Adipocyte (in vitro differentiated cells): ENCODE measurements around the gene FAH.

ENCODE experiments used
- DNase-seq: peaks from one replicate; pipeline ENCODE4 v3.0.0-alpha.2; 2015; ENCODE audit warnings: low read depth
- H3K27me3 ChIP-seq: replicated peaks from 2 replicates; pipeline ENCODE4 v1.7.0; 2013; ENCODE audit warnings: mild to moderate bottlenecking, low read length, moderate library complexity; ENCODE audit not compliant: control insufficient read depth, insufficient read depth
- H3K36me3 ChIP-seq: 2 replicates; pipeline ENCODE4 v1.7.0; 2013; ENCODE audit warnings: low read length, mild to moderate bottlenecking, moderate library complexity; ENCODE audit not compliant: control insufficient read depth, insufficient read depth, severe bottlenecking
- H3K4me1 ChIP-seq: 2 replicates; pipeline ENCODE4 v1.7.0; 2013; ENCODE audit warnings: mild to moderate bottlenecking, low read length, moderate library complexity; ENCODE audit not compliant: control insufficient read depth, insufficient read depth
- H3K4me3 ChIP-seq: 2 replicates; pipeline ENCODE4 v1.7.0; 2013; ENCODE audit warnings: mild to moderate bottlenecking, low read length, moderate library complexity
- H3K9ac ChIP-seq: 2 replicates; pipeline ENCODE4 v1.7.0; 2013; ENCODE audit warnings: mild to moderate bottlenecking, low read length, moderate library complexity
- H3K9me3 ChIP-seq: 2 replicates; pipeline ENCODE4 v1.7.0; 2013; ENCODE audit warnings: mild to moderate bottlenecking, low read length, moderate library complexity; ENCODE audit not compliant: control insufficient read depth

The FAH gene

DNA sequence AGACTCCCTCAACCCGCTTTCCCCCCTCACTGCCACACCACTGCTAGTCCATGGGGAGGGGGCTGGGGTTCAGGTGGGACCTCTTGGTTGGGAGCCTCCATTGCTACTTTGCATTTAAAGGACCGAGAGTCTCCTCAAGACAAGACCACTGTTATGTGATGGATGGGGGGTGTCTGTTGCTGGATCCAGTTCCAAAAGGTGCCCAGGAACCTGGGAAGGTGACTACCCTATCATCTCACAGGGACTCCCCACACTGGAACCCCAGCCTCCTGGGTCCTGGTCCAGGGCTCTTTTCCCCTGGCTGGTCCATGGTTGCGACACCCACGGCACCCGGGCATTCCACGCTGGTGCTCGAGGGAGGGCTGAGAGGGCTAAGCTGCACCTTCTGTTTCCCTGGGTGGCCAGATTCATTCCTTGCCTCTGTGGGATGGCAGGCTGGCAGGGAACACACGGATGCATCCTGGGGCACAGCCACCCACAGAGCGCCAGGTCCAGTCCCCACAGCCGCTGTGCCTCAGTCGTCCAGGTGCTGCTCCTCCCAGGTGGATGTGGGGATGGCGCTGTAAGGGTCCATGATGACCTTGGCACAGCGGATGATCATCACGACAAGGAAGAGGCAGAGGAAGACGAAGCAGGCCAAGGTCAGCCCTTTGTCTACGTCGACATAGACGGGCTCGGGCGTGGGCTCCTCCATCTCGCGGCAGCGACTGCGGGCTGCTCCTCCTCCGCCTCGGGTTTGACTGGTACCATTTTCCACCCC lies 48.6 kb downstream of the FAH start:
- H3K4me1 ChIP-seq: no peaks in the 10 kb centered on the region
- H3K9me3 ChIP-seq: no peaks in the 10 kb centered on the region
- no peak for DNase-seq
- no peaks in the 10 kb centered on the region for H3K36me3 ChIP-seq
- H3K9ac ChIP-seq: no peak overlapping the region
- peaks cover 6% of the 10 kb centered on the region for H3K27me3 ChIP-seq
- H3K4me3 ChIP-seq: no peak overlapping the region

- H3K4me3 ChIP-seq: no peak overlapping the region
- H3K27me3 ChIP-seq: peaks cover 6% of the 10 kb centered on the region
- H3K9me3 ChIP-seq: no peaks in the 10 kb centered on the region
- no peak for DNase-seq
- H3K9ac ChIP-seq: no peak overlapping the region
- peaks cover 3% of the 10 kb centered on the region for H3K4me1 ChIP-seq
- no peaks in the 10 kb centered on the region for H3K36me3 ChIP-seq
Observed at GRCh38 chr15:80202016-80202315, 49.2 kb downstream of the FAH start.

GRCh38 chr15:80202641-80203360 lies 50.0 kb downstream of the FAH start:
- no peak overlapping the region for H3K9ac ChIP-seq
- H3K27me3 ChIP-seq: peaks cover 6% of the 10 kb centered on the region
- H3K4me3 ChIP-seq: no peak overlapping the region
- H3K36me3 ChIP-seq: no peaks in the 10 kb centered on the region
- no peaks in the 10 kb centered on the region for H3K9me3 ChIP-seq
- peaks cover 10% of the 10 kb centered on the region for H3K4me1 ChIP-seq
- DNase-seq: no peak

GRCh38 chr15:80203361-80203885 lies 50.6 kb downstream of the FAH start:
- DNase-seq: no peak
- no peaks in the 10 kb centered on the region for H3K9me3 ChIP-seq
- H3K4me3 ChIP-seq: no peak overlapping the region
- H3K27me3 ChIP-seq: peaks cover 6% of the 10 kb centered on the region
- H3K9ac ChIP-seq: no peak overlapping the region
- peaks cover 15% of the 10 kb centered on the region for H3K4me1 ChIP-seq
- H3K36me3 ChIP-seq: no peaks in the 10 kb centered on the region

- no peak for DNase-seq
- H3K9me3 ChIP-seq: no peaks in the 10 kb centered on the region
- no peak overlapping the region for H3K9ac ChIP-seq
- no peak overlapping the region for H3K4me3 ChIP-seq
- H3K4me1 ChIP-seq: peaks cover 23% of the 10 kb centered on the region
- H3K27me3 ChIP-seq: peaks cover 6% of the 10 kb centered on the region
- H3K36me3 ChIP-seq: no peaks in the 10 kb centered on the region
Observed at GRCh38 chr15:80204231-80204630, 51.4 kb downstream of the FAH start.

GRCh38 chr15:80207887-80208286 lies 55.1 kb downstream of the FAH start:
- H3K36me3 ChIP-seq: no peaks in the 10 kb centered on the region
- no peak overlapping the region for H3K9ac ChIP-seq
- H3K9me3 ChIP-seq: peaks cover 3% of the 10 kb centered on the region
- no peak overlapping the region for H3K4me3 ChIP-seq
- peaks cover 6% of the 10 kb centered on the region for H3K27me3 ChIP-seq
- peaks cover 33% of the 10 kb centered on the region for H3K4me1 ChIP-seq
- peak; percentile 5 for DNase-seq

- H3K27me3 ChIP-seq: peaks cover 6% of the 10 kb centered on the region
- no peaks in the 10 kb centered on the region for H3K36me3 ChIP-seq
- no peak overlapping the region for H3K9ac ChIP-seq
- peaks cover 11% of the 10 kb centered on the region for H3K9me3 ChIP-seq
- H3K4me1 ChIP-seq: peaks cover 33% of the 10 kb centered on the region
- H3K4me3 ChIP-seq: no peak overlapping the region
- no peak for DNase-seq
Observed at GRCh38 chr15:80208758-80209734, 56.2 kb downstream of the FAH start.

DNA sequence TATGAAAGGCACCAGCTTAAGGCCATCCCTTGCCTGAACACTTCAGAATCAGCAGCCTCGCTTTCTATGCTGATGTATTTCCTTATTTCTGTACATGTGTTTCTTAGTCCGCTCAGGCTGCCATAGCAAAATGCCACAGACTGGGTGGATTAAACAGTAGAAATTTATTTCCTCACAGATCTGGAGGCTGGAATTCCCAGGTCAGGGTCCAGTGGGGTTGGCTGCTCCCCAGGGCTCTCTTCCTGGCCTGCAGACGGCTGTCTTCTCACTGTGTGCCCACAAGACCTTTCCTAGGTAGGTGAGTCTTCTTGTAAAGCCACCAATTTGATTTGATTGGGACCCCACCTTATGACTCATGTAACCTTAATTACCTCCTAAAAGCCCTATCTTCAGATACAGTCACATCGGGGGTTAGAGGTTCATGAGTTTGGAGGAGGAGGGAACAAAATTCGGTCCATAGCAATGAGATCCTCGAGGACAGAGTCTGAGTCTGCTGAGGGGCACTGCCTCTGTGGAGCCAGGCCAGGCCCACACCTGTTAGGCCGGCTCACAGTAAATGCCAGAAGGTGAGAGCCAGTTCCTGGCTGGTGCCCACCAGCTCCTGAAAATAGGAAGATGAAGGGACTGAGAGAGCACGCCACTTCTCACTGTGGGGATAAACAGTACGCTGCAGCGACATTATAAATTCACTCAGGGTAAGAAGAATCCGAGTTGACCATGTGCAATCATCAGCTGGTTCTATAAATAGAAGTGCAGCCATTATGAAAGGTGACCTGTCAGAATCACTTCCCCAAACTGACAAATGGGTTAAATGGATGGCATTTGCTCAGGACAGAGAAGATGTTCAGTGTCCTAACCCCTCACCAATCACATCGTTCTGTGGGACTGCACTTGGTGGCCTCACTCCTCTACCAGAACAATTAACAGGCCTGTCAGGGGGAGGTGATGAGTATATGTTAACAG lies 58.1 kb downstream of the FAH start:
- no peak for DNase-seq
- Histone ChIP-seq H3K4me1 (peaks cover 33% of the 10 kb centered on the region), H3K9ac (no peak overlapping the region)

GRCh38 chr15:80211976-80212375 lies 59.2 kb downstream of the FAH start:
- no peak for DNase-seq

More for the DNA sequence above, 58.1 kb downstream of the FAH start:
- H3K36me3 ChIP-seq: no peaks in the 10 kb centered on the region
- H3K9me3 ChIP-seq: peaks cover 11% of the 10 kb centered on the region
- H3K27me3 ChIP-seq: peaks cover 2% of the 10 kb centered on the region
- H3K4me3 ChIP-seq: no peak overlapping the region

GRCh38 chr15:80214910-80215309 lies 62.1 kb downstream of the FAH start:
- no peaks in the 10 kb centered on the region for H3K27me3 ChIP-seq
- no peaks in the 10 kb centered on the region for H3K36me3 ChIP-seq
- H3K4me1 ChIP-seq: peaks cover 9% of the 10 kb centered on the region
- no peak overlapping the region for H3K4me3 ChIP-seq
- no peak overlapping the region for H3K9ac ChIP-seq
- DNase-seq: no peak
- H3K9me3 ChIP-seq: peaks cover 11% of the 10 kb centered on the region

More at GRCh38 chr15:80211976-80212375, 59.2 kb downstream of the FAH start:
- no peaks in the 10 kb centered on the region for H3K36me3 ChIP-seq
- no peak overlapping the region for H3K4me3 ChIP-seq
- no peaks in the 10 kb centered on the region for H3K27me3 ChIP-seq
- peaks cover 11% of the 10 kb centered on the region for H3K9me3 ChIP-seq
- no peak overlapping the region for H3K9ac ChIP-seq
- H3K4me1 ChIP-seq: peaks cover 30% of the 10 kb centered on the region
